Central memory CD8-positive, alpha-beta T cell (primary cell): ENCODE measurements around the gene LIPG.

Source experiments
- ATAC-seq: fragments of 150-1000 bp; cut with Tn5 transposase; replicated peaks from 2 replicates; pipeline ENCODE4 v1.10.0; 2022; ENCODE audit warnings: mild to moderate bottlenecking, moderate FRiP score, moderate number of reproducible peaks; ENCODE audit not compliant: poor library complexity, severe bottlenecking; ENCODE audit errors: extremely low read depth
- DNase-seq, 2 donors: peaks; one replicate each; pipeline ENCODE4 v3.0.0; 2021; ENCODE audit warnings: low spot score in 2 of 2
- H3K27ac Mint-ChIP-seq: one replicate; pipeline ENCODE4 v1.8.0; 2022; ENCODE audit warnings: low read depth, mild to moderate bottlenecking, moderate library complexity, mixed read lengths
- H3K27me3 Mint-ChIP-seq: one replicate; pipeline ENCODE4 v1.8.0; 2022; ENCODE audit warnings: mixed read lengths
- H3K36me3 Mint-ChIP-seq: one replicate; pipeline ENCODE4 v1.8.0; 2022; ENCODE audit warnings: mild to moderate bottlenecking, moderate library complexity, mixed read lengths; ENCODE audit not compliant: insufficient read depth
- H3K4me1 Mint-ChIP-seq: one replicate; pipeline ENCODE4 v1.8.0; 2022; ENCODE audit warnings: mixed read lengths
- H3K4me3 Mint-ChIP-seq: one replicate; pipeline ENCODE4 v1.8.0; 2022; ENCODE audit warnings: mild to moderate bottlenecking, moderate library complexity, mixed read lengths
- H3K9me3 Mint-ChIP-seq: one replicate; pipeline ENCODE4 v1.8.0; 2022; ENCODE audit warnings: mixed read lengths

The LIPG gene

DNA sequence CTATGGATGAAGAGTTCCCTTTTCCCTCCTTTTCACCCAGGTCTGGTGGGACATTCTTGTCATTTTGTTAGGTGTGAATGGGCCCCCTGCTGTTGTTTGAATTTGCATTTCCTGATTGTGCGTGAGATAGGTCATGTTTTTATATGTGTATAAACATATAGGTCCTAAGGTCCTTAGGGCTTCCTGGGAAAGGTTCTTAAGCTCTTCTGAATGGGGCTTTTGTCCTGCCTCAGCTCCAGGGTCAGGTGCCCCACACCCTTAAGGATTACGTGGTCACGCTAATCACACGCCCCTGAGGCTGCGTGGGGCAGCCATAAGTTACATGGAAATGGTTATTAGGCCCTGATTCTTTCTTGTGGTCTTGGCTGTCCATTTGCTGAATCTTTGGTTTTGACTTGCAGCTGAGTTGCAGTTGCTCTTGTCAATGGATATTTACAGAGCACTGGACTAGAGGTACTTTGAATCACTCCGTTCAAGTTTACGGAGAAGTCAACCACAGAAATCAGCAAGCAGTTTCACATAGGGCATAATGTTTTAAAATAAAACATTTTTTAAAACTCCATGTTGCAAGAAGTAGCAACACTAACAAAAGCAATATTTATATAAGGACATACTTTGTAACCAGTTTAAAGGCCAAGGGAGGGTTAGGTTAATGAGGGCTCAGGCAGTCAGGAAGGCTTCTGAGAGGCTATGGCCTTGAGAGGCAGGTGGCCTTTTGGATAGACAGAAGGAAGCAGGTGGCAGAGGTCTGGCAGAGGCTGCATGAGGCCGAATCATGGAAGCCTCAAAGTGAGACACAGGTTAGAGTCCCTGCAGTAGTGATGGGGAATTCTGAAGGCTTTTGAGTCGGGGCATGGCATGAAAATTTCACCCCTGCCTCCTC is 24.2 kb downstream of the LIPG start:
- no peak for DNase-seq
- H3K27ac Mint-ChIP-seq: no peak overlapping the region
- no peak for ATAC-seq
- H3K4me3 Mint-ChIP-seq: no peak overlapping the region
- no peaks in the 10 kb centered on the region for H3K36me3 Mint-ChIP-seq
- no peaks in the 10 kb centered on the region for H3K4me1 Mint-ChIP-seq
- no peaks in the 10 kb centered on the region for H3K9me3 Mint-ChIP-seq
- peaks cover 16% of the 10 kb centered on the region for H3K27me3 Mint-ChIP-seq

DNA sequence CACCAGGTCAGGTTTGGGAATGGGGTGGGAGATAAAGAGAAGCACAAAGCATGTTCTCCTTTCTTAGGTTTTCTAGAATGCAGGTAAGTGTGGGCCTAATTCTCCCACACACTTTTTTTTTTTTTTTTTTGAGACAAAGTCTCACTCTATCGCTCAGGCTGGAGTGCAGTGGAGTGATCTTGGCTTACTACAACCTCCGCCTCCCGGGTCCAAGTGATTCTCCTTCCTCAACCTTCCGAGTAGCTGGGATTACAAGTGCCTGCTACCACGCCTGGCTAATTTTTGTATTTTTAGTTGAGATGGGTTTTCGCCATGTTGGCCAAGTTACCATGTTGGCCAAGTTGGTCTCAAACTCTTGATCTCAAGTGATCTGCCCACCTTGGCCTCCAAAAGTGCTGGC is 26.3 kb downstream of the LIPG start:
- Mint-ChIP-seq H3K27me3 (peaks cover 9% of the 10 kb centered on the region), H3K4me3 (no peak overlapping the region), H3K9me3 (no peaks in the 10 kb centered on the region), H3K27ac (no peak overlapping the region), H3K4me1 (no peaks in the 10 kb centered on the region), H3K36me3 (no peaks in the 10 kb centered on the region)
- no peak for DNase-seq
- no peak for ATAC-seq

GRCh38 chr18:49588971-49589370 is 27.1 kb downstream of the LIPG start:
- Mint-ChIP-seq H3K9me3 (no peaks in the 10 kb centered on the region), H3K4me1 (no peaks in the 10 kb centered on the region), H3K36me3 (no peaks in the 10 kb centered on the region), H3K27ac (no peak overlapping the region), H3K4me3 (no peak overlapping the region), H3K27me3 (peaks cover 9% of the 10 kb centered on the region)
- no peak for DNase-seq
- ATAC-seq: no peak

- Mint-ChIP-seq H3K27me3 (peaks cover 25% of the 10 kb centered on the region), H3K27ac (no peak overlapping the region), H3K36me3 (no peaks in the 10 kb centered on the region), H3K4me1 (no peaks in the 10 kb centered on the region), H3K4me3 (no peak overlapping the region), H3K9me3 (no peaks in the 10 kb centered on the region)
- ATAC-seq: no peak
- DNase-seq: no peak
These were observed 28.8 kb downstream of the LIPG start for GRCh38 chr18:49590608-49591007.

- H3K4me1 Mint-ChIP-seq: no peaks in the 10 kb centered on the region
- ATAC-seq: no peak
- no peaks in the 10 kb centered on the region for H3K9me3 Mint-ChIP-seq
- peaks cover 25% of the 10 kb centered on the region for H3K27me3 Mint-ChIP-seq
- no peak overlapping the region for H3K4me3 Mint-ChIP-seq
- no peak for DNase-seq
- H3K27ac Mint-ChIP-seq: no peak overlapping the region
- peaks cover 1% of the 10 kb centered on the region for H3K36me3 Mint-ChIP-seq
These were observed 29.4 kb downstream of the LIPG start for GRCh38 chr18:49591271-49591670.

- H3K36me3 Mint-ChIP-seq: peaks cover 1% of the 10 kb centered on the region
- DNase-seq: no peak
- no peak overlapping the region for H3K27ac Mint-ChIP-seq
- no peak for ATAC-seq
- no peaks in the 10 kb centered on the region for H3K9me3 Mint-ChIP-seq
- no peak overlapping the region for H3K4me3 Mint-ChIP-seq
- peaks cover 25% of the 10 kb centered on the region for H3K27me3 Mint-ChIP-seq
- no peaks in the 10 kb centered on the region for H3K4me1 Mint-ChIP-seq
These were observed 29.9 kb downstream of the LIPG start for GRCh38 chr18:49591775-49592174.

- ATAC-seq (no peak), DNase-seq (no peak)
- Mint-ChIP-seq H3K27me3 (peaks cover 43% of the 10 kb centered on the region), H3K27ac (no peak overlapping the region), H3K4me1 (peaks cover 6% of the 10 kb centered on the region), H3K36me3 (peaks cover 3% of the 10 kb centered on the region), H3K9me3 (no peaks in the 10 kb centered on the region), H3K4me3 (no peak overlapping the region)
These were observed 34.8 kb downstream of the LIPG start for GRCh38 chr18:49596687-49597086.

- Mint-ChIP-seq H3K4me3 (no peak overlapping the region), H3K36me3 (peaks cover 3% of the 10 kb centered on the region), H3K9me3 (no peaks in the 10 kb centered on the region), H3K27ac (no peak overlapping the region), H3K4me1 (peaks cover 6% of the 10 kb centered on the region), H3K27me3 (peaks cover 46% of the 10 kb centered on the region)
- DNase-seq (no peak), ATAC-seq (no peak)
These were observed 35.5 kb downstream of the LIPG start for GRCh38 chr18:49597157-49597931.

DNA sequence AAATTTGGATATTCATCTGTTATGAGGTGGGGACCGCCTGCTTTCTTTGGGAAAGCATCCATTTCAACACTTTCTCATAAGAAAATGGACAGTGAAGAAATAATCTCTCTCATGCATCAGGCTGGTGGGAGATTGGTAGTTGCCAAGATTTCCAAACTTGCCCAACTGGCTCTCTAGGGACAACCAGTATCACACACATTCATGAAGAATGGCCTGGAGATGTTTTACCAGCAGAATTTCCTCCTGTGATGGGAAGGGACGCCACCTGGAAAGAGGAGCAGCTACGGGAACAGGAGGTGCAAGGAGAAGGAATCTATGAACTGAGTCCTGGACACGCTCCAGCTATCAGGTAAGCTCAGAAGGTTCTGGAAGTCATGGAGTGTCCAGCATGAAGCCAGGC is 39.4 kb downstream of the LIPG start:
- Mint-ChIP-seq H3K36me3 (peaks cover 2% of the 10 kb centered on the region), H3K4me1 (peaks cover 6% of the 10 kb centered on the region), H3K27me3 (peaks cover 60% of the 10 kb centered on the region), H3K27ac (no peak overlapping the region), H3K4me3 (no peak overlapping the region), H3K9me3 (peaks cover 6% of the 10 kb centered on the region)
- ATAC-seq (no peak), DNase-seq (no peak)

DNA sequence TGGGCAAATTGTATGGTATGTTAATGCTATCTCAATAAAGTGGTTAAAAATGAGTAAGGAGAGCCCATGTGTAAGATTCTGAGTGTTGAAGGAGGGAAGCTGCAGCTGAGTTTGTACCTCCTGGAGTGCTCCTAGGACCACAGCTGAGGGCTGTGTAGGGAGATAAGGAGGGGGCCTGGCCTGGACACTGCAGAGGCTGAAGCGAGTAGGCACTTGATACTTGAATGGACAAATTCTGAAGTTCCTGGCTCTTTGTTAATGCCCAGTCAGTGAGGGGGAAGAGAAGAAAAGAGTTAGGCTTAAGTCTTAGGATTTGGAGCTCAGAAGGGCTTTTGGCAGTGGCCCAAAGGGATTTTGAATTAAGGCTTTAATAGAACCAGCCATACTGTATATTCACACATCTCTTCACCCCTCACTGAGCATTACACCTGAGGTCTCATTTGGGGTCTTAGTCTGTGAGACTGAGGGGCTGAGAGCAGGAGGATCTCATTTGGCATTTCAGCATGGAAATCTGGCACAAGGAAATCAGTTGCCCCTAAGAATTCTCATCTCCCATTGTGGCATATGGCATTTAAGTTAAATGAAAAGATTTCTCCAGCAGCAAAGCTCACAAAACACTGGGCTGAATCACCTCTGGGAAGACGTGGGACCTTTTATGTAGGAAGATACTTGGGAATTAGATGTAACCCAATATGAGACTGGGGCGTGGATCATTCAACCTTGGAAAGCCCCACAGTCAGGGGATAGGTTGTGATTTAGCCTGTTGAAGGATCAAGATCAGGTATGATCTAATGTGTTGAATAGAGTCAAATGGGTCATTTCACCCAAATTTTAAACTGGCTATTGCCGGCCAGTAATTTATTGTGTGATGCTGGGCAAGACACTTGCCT is 46.8 kb downstream of the LIPG start:
- Mint-ChIP-seq H3K4me1 (no peaks in the 10 kb centered on the region), H3K9me3 (peaks cover 6% of the 10 kb centered on the region), H3K36me3 (no peaks in the 10 kb centered on the region), H3K27ac (no peak overlapping the region), H3K27me3 (peaks cover 27% of the 10 kb centered on the region), H3K4me3 (no peak overlapping the region)
- no peak for DNase-seq
- ATAC-seq: no peak

DNA sequence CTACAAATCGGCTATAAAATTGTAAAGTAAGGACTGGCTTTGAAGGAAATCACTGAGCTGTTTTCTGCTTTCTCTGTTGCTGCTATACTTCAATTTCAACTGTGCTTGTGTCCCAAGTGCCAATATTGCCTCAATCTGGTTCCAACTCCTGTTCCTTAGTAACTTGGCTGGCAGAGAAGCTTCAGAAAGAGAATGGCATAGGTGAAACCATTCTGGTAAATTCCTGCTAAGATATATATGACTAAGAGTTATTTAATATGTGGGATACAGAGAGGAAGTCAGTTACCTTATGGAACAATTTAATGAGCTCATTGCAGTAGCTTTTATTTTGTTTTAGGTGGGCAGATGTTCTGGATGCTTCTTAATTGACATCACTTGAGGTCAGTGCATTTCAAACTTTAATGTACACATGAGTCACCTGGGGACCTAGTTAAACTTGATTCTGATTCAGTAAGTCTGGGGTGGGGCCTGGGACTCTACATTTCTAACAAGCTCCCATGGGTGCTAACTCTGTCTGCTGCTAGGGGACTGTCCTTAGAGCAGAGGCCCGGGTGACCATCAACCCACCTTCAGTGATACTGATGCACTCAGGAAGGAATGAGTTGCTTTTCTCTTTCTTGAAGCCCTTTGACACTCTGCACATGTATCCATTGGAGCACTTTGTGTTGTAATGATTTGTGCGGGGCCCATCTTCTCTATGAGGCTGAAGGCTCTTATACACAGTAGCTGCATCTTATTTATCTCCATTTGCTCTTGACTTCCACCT is 47.6 kb downstream of the LIPG start:
- H3K9me3 Mint-ChIP-seq: peaks cover 6% of the 10 kb centered on the region
- no peaks in the 10 kb centered on the region for H3K4me1 Mint-ChIP-seq
- no peak overlapping the region for H3K4me3 Mint-ChIP-seq
- no peaks in the 10 kb centered on the region for H3K36me3 Mint-ChIP-seq
- H3K27me3 Mint-ChIP-seq: peaks cover 19% of the 10 kb centered on the region
- ATAC-seq (no peak), DNase-seq (no peak)
- H3K27ac Mint-ChIP-seq: no peak overlapping the region

GRCh38 chr18:49610022-49610445 is 48.2 kb downstream of the LIPG start:
- Mint-ChIP-seq H3K9me3 (peaks cover 4% of the 10 kb centered on the region), H3K36me3 (no peaks in the 10 kb centered on the region), H3K27ac (no peak overlapping the region), H3K27me3 (peaks cover 13% of the 10 kb centered on the region), H3K4me3 (no peak overlapping the region), H3K4me1 (no peaks in the 10 kb centered on the region)
- DNase-seq (no peak), ATAC-seq (no peak)
